ENCODE results near the gene KLHL42. TPM values are rescaled to one million over a fixed set of nuclear protein-coding genes. Genes with fewer than 3 reads are reported as not detected.

Gene KLHL42
- total and polyA plus RNA-seq, 2 of the 8 experiments (the other 6 are each of a cell fraction or from before 2014, with no cell fraction given): 13.6 to 21.6 TPM

- no peak for TF ChIP-seq CREB1 (IDR thresholded peaks at IDR 0.05)
- no peak for TF ChIP-seq CEBPB (IDR thresholded peaks at IDR 0.05; ENCODE audit: low read depth, low read length)
- TF ChIP-seq SUZ12 (IDR thresholded peaks at IDR 0.05; ENCODE audit: low read length): no peak
Observed at GRCh38 chr12:27733052-27733656, 46.9 kb upstream of the KLHL42 start (continued).

Measured in H1 (cell line).